GM12878 (cell line): ENCODE measurements around the gene UMAD1. TPM values are rescaled to one million over a fixed set of nuclear protein-coding genes. Genes with fewer than 3 reads are reported as not detected.

Experiments
- ATAC-seq: fragments of 200-7000 bp; cut with Tn5 transposase; 3 replicates; pipeline ENCODE4 v1.9.1; 2020; ENCODE audit warnings: mild to moderate bottlenecking, moderate library complexity
- BruUV-seq: library from RNA; stranded (reverse); fragments of 400-500 nt; replicated peaks from 2 replicates; lab custom pipeline; 2021; lab: Mats Ljungman, UMichigan
- CTCF ChIA-PET: fragments of 300-600 bp; sonication (Branson Sonifier 250); formaldehyde crosslinking; extraction: SDS; loops from one replicate; lab custom pipeline; 2021; ENCODE audit warnings: inconsistent platforms; lab: Yijun Ruan, JAX
- POLR2A ChIA-PET: fragments of 350-600 bp; formaldehyde crosslinking; extraction: SDS; loops from one replicate; lab custom pipeline; 2021; ENCODE audit warnings: inconsistent platforms; lab: Charles Lee
- RAD21 ChIA-PET: fragments of 300-600 bp; sonication (Branson Sonifier 250); formaldehyde crosslinking; loops from one replicate; lab custom pipeline; 2023; ENCODE audit warnings: antibody characterized with exemption; ENCODE audit not compliant: unreplicated experiment; lab: Charles Lee
- SMC1A ChIA-PET: fragments of 300-600 bp; sonication (Branson Sonifier 250); formaldehyde crosslinking; loops from one replicate; lab custom pipeline; 2023; ENCODE audit not compliant: unreplicated experiment, uncharacterized antibody; lab: Charles Lee
- DNase-seq: peaks from one replicate; pipeline ENCODE4 v3.0.0-alpha.2; 2011; ENCODE audit warnings: low read depth, low spot score
- FAIRE-seq: peaks from 3 replicates; lab custom pipeline; 2011; peaks lifted over from hg19 to GRCh38; lab: Jason Lieb, UNC
- H2AFZ ChIP-seq: 2 replicates; pipeline ENCODE4 v1.6.0; 2011; ENCODE audit warnings: low read depth, low read length, control low read depth; ENCODE audit not compliant: control insufficient read depth
- H3K27ac ChIP-seq: 2 replicates; pipeline ENCODE4 v1.5.1; 2011; ENCODE audit warnings: control low read depth; ENCODE audit not compliant: control insufficient read depth, insufficient read depth
- H3K27me3 ChIP-seq, 2 experiments: replicated peaks in 1 of 2; 2 replicates each; pipeline versions ENCODE4 v1.6.0 to v1.6.1; 2011; ENCODE audit warnings: low read length in 1 of 2; ENCODE audit not compliant: control insufficient read depth in 2 of 2, insufficient read depth in 2 of 2
- H3K36me3 ChIP-seq, 2 experiments: 2 replicates each; pipeline ENCODE4 v1.5.1; 2011; ENCODE audit warnings: low read length in 1 of 2; ENCODE audit not compliant: control insufficient read depth in 2 of 2, insufficient read depth in 2 of 2
- H3K4me1 ChIP-seq: 2 replicates; pipeline ENCODE4 v1.6.1; 2011; ENCODE audit warnings: mild to moderate bottlenecking, low read length, moderate library complexity, mixed read lengths; ENCODE audit not compliant: control insufficient read depth, insufficient read depth
- H3K4me2 ChIP-seq: 2 replicates; pipeline ENCODE4 v1.6.0; 2011; ENCODE audit warnings: control low read depth; ENCODE audit not compliant: control insufficient read depth, insufficient read depth
- H3K4me3 ChIP-seq: fragments of 200-600 bp; sonication (generic); 2 replicates; pipeline ENCODE4 v1.5.1; 2016
- H3K79me2 ChIP-seq: 2 replicates; pipeline ENCODE4 v1.6.0; 2011; ENCODE audit warnings: low read length; ENCODE audit not compliant: control insufficient read depth, insufficient read depth
- H3K9ac ChIP-seq: 2 replicates; pipeline ENCODE4 v1.8.0; 2011; ENCODE audit warnings: low read length, control low read depth, mixed read lengths; ENCODE audit not compliant: control insufficient read depth, insufficient read depth
- H3K9me3 ChIP-seq: replicated peaks from 3 replicates; pipeline ENCODE4 v1.5.1; 2011; ENCODE audit warnings: mild to moderate bottlenecking, low read length; ENCODE audit not compliant: control insufficient read depth, insufficient read depth
- H4K20me1 ChIP-seq: 2 replicates; pipeline ENCODE4 v1.6.0; 2011; ENCODE audit not compliant: control insufficient read depth, insufficient read depth
- ATF7 ChIP-seq: fragments of 450-650 bp; IDR thresholded peaks from 2 replicates; pipeline ENCODE4 v1.6.1; 2016; ENCODE audit warnings: low read depth, mild to moderate bottlenecking
- E2F8 ChIP-seq: fragments of 450-650 bp; IDR thresholded peaks from 2 replicates; pipeline ENCODE4 v1.6.1; 2018; ENCODE audit warnings: mild to moderate bottlenecking, low read depth, moderate library complexity; ENCODE audit not compliant: partially characterized antibody
- JUNB ChIP-seq: IDR thresholded peaks from 2 replicates; pipeline ENCODE4 v1.6.1; 2016; ENCODE audit warnings: antibody characterized with exemption, mild to moderate bottlenecking
- MLLT1 ChIP-seq: fragments of 450-650 bp; IDR thresholded peaks from 2 replicates; pipeline ENCODE4 v1.6.1; 2016; ENCODE audit warnings: mild to moderate bottlenecking
- NR2C1 ChIP-seq: fragments of 450-650 bp; IDR thresholded peaks from 2 replicates; pipeline ENCODE4 v1.6.1; 2017; ENCODE audit warnings: antibody characterized with exemption, mild to moderate bottlenecking, moderate library complexity
- REST ChIP-seq: IDR thresholded peaks from 2 replicates; pipeline ENCODE4 v1.6.1; 2012; ENCODE audit warnings: mild to moderate bottlenecking, low read depth, low read length
- in situ Hi-C: fragments of 300-500 bp; cut with MboI; formaldehyde crosslinking; loops from 9 replicates; pipeline ENCODE4 v1.14.3; 2018; ENCODE audit warnings: mixed read lengths
- intact Hi-C: fragments of 100-400 bp; cut with micrococcal nuclease; formaldehyde crosslinking; loops from one replicate; pipeline ENCODE4 v1.14.2; 2022; ENCODE audit not compliant: unreplicated experiment
- polyA plus RNA-seq, 11 experiments: library from polyadenylated mRNA; depleted of rRNA in 4 of 11; unstranded in 6 of 11; stranded (reverse) in 5 of 11; fragments of >200 nt; fragmentation: Nextera tagmentation in 4 of 11; fragmentation: Illumina TruSeq in 1 of 11; extraction: Ambion mirVana in 4 of 11; extraction: Trizol in 1 of 11; gene quantifications; 1 replicate in 1 of 11; 2 replicates in 10 of 11; pipeline versions ENCODE4 v1.2.1 to v1.2.3, GENCODE V29; 2011 to 2016; ENCODE audit warnings: inconsistent platforms in 2 of 11, missing spikeins in 2 of 11, low read depth in 1 of 11
- total RNA-seq, 4 experiments: library from RNA; depleted of rRNA in 3 of 4; stranded (reverse); fragments of >200 nt in 3 of 4; fragmentation: Illumina TruSeq in 1 of 4; extraction: Trizol in 1 of 4; gene quantifications; 2 replicates each; pipeline versions ENCODE4 v1.2.1 to v1.2.3, GENCODE V29; 2013 to 2021

Gene UMAD1
- total and polyA plus RNA-seq, 10 of the 15 experiments (the other 5 are each of a cell fraction or from before 2014, with no cell fraction given) = 6.0 to 28.6 (median 9.3) TPM

GRCh38 chr7:7620236-7620635 is 20.3 kb upstream of the UMAD1 start (continued):
- TF ChIP-seq E2F8 (no peak), NR2C1 (no peak), ATF7 (no peak), REST (no peak)

GRCh38 chr7:7620644-7621210 is 19.8 kb upstream of the UMAD1 start:
- H4K20me1 ChIP-seq = no peaks in the 10 kb centered on the region
- ATAC-seq (no peak), DNase-seq (no peak), FAIRE-seq (no peak)
- no peak overlapping the region for H3K4me2 ChIP-seq
- CTCF ChIA-PET = interaction anchor here (1.1 kb wide), 1 partner anchor 39 kb away, joined by 3 read pairs; no protein-coding TSS in a partner anchor
- no peak overlapping the region for H2AFZ ChIP-seq
- BruUV-seq = no TSS peak
- POLR2A ChIA-PET = no interaction called here
- H3K36me3 ChIP-seq = no peaks in the 10 kb centered on the region
- H3K9ac ChIP-seq = no peak overlapping the region
- H3K27ac ChIP-seq = no peak overlapping the region
- in situ Hi-C loops = no loop called here
- intact Hi-C loops = no loop called here
- no peaks in the 10 kb centered on the region for H3K9me3 ChIP-seq
- no peak for TF ChIP-seq MLLT1
- TF ChIP-seq JUNB = no peak
- RAD21 ChIA-PET = no interaction called here
- no peaks in the 10 kb centered on the region for H3K4me1 ChIP-seq
- H3K27me3 ChIP-seq = no peaks in the 10 kb centered on the region
- no peaks in the 10 kb centered on the region for H3K79me2 ChIP-seq
- SMC1A ChIA-PET = interaction anchor here (0.8 to 0.9 kb wide), 2 partner anchors 9 to 10 kb away, joined by 3 read pairs; no protein-coding TSS in a partner anchor
- no peak overlapping the region for H3K4me3 ChIP-seq
